ENCODE measurements around the gene UGCG. TPM values are rescaled to one million over a fixed set of nuclear protein-coding genes. Genes with fewer than 3 reads are reported as not detected.

Gene UGCG
- total and polyA plus RNA-seq, 2 of the 8 experiments (the other 6 are each of a cell fraction or from before 2014, with no cell fraction given): 14.9 to 34.0 TPM

DNA sequence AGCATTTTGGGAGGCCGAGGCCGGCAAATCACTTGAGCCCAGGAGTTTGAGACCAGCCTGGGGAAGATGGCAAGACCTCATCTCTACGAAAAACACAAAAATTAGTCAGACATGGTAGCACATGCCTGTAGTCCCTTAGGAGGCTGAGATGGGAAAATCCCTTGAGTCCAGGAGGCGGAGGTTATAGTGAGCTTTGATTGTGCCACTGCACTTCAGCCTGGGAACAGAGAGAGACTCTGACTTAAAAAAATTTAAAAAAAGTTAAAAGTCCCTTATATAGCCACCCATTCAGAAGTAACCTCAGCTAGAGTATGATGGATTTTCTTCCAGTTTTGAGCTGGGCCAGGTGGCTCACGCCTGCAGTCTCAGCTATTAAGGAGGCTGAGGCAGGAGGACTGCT lies 72.4 kb downstream of the UGCG start (continued):
- no peak for TF ChIP-seq JUND (IDR thresholded peaks at IDR 0.05; ENCODE audit: low read length)
- TF ChIP-seq, protein P1, sequence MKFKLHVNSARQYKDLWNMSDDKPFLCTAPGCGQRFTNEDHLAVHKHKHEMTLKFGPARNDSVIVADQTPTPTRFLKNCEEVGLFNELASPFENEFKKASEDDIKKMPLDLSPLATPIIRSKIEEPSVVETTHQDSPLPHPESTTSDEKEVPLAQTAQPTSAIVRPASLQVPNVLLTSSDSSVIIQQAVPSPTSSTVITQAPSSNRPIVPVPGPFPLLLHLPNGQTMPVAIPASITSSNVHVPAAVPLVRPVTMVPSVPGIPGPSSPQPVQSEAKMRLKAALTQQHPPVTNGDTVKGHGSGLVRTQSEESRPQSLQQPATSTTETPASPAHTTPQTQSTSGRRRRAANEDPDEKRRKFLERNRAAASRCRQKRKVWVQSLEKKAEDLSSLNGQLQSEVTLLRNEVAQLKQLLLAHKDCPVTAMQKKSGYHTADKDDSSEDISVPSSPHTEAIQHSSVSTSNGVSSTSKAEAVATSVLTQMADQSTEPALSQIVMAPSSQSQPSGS (IDR thresholded peaks at IDR 0.05; ENCODE audit: low read length): no peak
- TF ChIP-seq EZH2 (IDR thresholded peaks at IDR 0.05; ENCODE audit: low read depth, low read length, severe bottlenecking): no peak

Measured in H1 (cell line).